ENCODE results near the gene MAP1LC3B. TPM values are rescaled to one million over a fixed set of nuclear protein-coding genes. Genes with fewer than 3 reads are reported as not detected.

The MAP1LC3B gene
- total RNA-seq (2021) (68.6 and 74.7 TPM in 2 replicates), Bru-seq, nascent RNA (percentile 78 among the genes with signal in this experiment), BruChase-seq, experiment 1, labeled RNA remaining after a 2-hour chase (percentile 81 among the genes with signal in this experiment), BruChase-seq, experiment 2, labeled RNA remaining after a 6-hour chase (percentile 94 among the genes with signal in this experiment)
- long read RNA-seq, transcript MAP1LC3B-201 (4 exons, 2,688 nt) = major isoform, 396 of 443 reads
- long read RNA-seq, partial matches to known transcripts = 3 of 443 reads
- long read RNA-seq, other reads (novel, unspliced or antisense) = 42 of 443 reads

DNA sequence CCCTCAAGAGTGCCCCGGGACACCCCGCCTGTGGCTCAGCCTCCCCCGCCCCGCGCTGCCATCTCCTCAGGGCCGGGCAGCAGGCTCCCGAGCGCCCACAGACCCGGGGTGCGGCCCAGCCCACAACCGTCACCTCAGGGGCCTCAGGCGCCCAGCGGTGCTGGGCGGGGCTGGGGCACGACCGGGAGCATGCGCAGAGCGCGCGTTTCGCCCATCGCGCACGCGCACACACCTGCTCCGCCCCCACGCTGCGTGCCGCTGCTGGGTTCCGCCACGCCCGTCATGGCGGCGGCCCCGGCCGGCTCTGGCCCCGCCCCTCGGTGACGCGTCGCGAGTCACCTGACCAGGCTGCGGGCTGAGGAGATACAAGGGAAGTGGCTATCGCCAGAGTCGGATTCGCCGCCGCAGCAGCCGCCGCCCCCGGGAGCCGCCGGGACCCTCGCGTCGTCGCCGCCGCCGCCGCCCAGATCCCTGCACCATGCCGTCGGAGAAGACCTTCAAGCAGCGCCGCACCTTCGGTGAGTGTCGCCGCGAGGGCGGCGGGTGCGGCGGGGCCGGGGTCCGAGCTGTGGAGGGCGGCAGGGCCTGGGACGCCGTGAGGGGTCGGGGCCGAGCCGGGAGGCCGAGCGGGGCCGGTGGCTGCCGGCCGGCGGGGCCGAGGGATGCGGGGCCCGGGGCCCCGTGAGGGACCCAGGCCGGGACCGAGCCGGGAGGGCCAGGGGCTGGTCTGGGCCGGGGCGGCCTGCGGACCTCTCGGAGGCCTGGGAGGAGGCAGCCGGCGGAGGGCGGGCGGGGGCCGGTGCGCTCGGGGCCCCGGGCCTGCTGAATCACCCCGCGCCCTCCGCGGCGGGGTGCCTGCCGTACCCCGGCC, at the start of gene MAP1LC3B:
Gene MAP1LC3B (plus strand): TSS at position 387 of the 871 bp plus-strand sequence. CDS start 92 bp downstream, at position 479.
- Histone ChIP-seq H3K27ac (ENCODE audit: low read depth, low read length, poor library complexity, severe bottlenecking) (peak within 1 kb of the TSS; percentile 98), H3K9me3 (ENCODE audit: low read depth, low read length, poor library complexity, severe bottlenecking) (no peaks in the 10 kb centered on the region), H3K27me3 (replicated peaks; ENCODE audit: insufficient read depth, low read depth, low read length, poor library complexity) (no peaks in the 10 kb centered on the region), H3K36me3 (ENCODE audit: insufficient read depth, low read length, poor library complexity, severe bottlenecking) (no peaks in the 10 kb centered on the region), H3K4me3 (ENCODE audit: low read depth, low read length, poor library complexity, severe bottlenecking) (peak within 1 kb of the TSS; percentile 81), H3K4me1 (ENCODE audit: insufficient read depth, low read length, poor library complexity, severe bottlenecking) (peaks cover 40% of the 10 kb centered on the region)
- CTCF ChIA-PET = no interaction called here
- peak; percentile 96 for DNase-seq (ENCODE audit: low spot score)
- TF ChIP-seq, protein P1, sequence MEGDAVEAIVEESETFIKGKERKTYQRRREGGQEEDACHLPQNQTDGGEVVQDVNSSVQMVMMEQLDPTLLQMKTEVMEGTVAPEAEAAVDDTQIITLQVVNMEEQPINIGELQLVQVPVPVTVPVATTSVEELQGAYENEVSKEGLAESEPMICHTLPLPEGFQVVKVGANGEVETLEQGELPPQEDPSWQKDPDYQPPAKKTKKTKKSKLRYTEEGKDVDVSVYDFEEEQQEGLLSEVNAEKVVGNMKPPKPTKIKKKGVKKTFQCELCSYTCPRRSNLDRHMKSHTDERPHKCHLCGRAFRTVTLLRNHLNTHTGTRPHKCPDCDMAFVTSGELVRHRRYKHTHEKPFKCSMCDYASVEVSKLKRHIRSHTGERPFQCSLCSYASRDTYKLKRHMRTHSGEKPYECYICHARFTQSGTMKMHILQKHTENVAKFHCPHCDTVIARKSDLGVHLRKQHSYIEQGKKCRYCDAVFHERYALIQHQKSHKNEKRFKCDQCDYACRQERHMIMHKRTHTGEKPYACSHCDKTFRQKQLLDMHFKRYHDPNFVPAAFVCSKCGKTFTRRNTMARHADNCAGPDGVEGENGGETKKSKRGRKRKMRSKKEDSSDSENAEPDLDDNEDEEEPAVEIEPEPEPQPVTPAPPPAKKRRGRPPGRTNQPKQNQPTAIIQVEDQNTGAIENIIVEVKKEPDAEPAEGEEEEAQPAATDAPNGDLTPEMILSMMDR (conservative IDR thresholded peaks at IDR 0.05; ENCODE audit: low read depth, low read length) = no peak
- TF ChIP-seq EZH2 (IDR thresholded peaks at IDR 0.05; ENCODE audit: borderline replicate concordance, low read depth, low read length, poor library complexity, severe bottlenecking) = no peak
- BruUV-seq (replicated peaks) = no TSS peak
- intact Hi-C loops (cut with micrococcal nuclease; ENCODE audit: unreplicated experiment) = loop anchor here (10.0 kb wide), 1 partner anchor 243 kb away; no protein-coding TSS in a partner anchor
- POLR2A ChIA-PET (ENCODE audit: low non-redundant PET) = interaction anchor here (0.6 kb wide), 1 partner anchor 498 kb away, joined by 4 read pairs; no protein-coding TSS in a partner anchor

DNA sequence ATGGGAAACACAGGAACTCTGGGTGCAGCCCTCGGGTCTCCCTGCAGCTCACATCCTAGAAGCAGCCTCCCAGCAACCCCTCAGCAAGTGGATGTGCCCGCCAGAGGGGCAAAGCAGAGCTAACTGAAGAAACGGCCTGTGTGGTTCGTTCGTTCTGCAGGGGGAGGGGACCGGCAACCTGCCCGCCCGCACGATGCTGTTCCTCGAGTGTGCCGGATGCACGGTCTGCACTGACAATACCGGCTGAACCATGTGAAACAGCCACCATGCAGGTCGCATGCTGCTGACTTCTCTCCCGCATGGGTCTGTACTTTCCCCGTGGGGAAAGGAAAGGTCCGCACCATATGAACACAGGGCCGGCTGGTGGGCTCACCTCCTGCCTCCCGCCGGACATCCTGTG, 49.6 kb upstream of the MAP1LC3B start:
- intact Hi-C loops (cut with micrococcal nuclease; ENCODE audit: unreplicated experiment) = no loop called here
- H3K4me1 ChIP-seq (ENCODE audit: insufficient read depth, low read length, poor library complexity, severe bottlenecking) = peaks cover 7% of the 10 kb centered on the region
- H3K27ac ChIP-seq (ENCODE audit: low read depth, low read length, poor library complexity, severe bottlenecking) = no peak overlapping the region
- TF ChIP-seq, protein P1 (conservative IDR thresholded peaks at IDR 0.05; ENCODE audit: low read depth, low read length) = no peak
- TF ChIP-seq EZH2 (IDR thresholded peaks at IDR 0.05; ENCODE audit: borderline replicate concordance, low read depth, low read length, poor library complexity, severe bottlenecking) = no peak
- H3K27me3 ChIP-seq (replicated peaks; ENCODE audit: insufficient read depth, low read depth, low read length, poor library complexity) = no peaks in the 10 kb centered on the region
- H3K4me3 ChIP-seq (ENCODE audit: low read depth, low read length, poor library complexity, severe bottlenecking) = no peak overlapping the region
- ChIA-PET CTCF (no interaction called here), POLR2A (ENCODE audit: low non-redundant PET) (no interaction called here)
- H3K36me3 ChIP-seq (ENCODE audit: insufficient read depth, low read length, poor library complexity, severe bottlenecking) = peaks cover 7% of the 10 kb centered on the region
- BruUV-seq (replicated peaks) = no TSS peak
- DNase-seq (ENCODE audit: low spot score) = no peak
- no peaks in the 10 kb centered on the region for H3K9me3 ChIP-seq (ENCODE audit: low read depth, low read length, poor library complexity, severe bottlenecking)

DNA sequence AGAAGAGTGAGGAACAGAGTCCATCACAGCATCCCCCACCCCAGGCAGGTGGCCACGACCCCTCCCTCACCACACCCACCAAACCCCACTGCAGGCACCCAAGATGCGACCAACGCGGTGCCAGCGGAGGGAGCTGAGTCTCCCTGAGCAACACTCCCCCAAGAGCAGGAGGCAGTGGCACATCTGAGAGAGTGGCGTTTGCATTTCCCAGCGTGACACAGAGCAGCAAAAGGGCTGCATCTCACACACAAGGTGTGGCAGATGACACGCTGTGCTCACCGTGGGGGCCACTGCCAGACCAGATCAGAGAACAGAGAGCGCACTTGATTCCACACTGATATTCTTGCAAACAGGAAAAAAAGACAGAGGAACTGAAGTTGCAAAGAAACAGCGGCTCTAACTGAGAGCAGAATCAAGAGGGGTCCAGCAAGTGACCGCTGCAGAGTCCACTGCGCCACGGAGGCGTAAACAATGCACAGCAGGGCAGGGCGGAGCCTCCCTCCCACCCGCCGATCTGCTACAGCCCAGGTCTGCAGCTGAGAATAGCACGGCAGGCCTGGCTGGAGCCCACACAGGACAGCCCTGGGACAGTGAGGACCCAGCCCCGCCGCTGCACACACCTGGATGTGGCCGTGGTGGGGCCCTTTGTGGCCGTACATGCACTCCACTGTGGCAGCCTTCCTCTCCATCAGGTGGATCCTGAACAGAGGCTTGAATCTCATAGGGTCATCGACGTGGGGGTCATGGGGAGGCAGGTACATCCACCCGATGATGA, 49.0 kb upstream of the MAP1LC3B start:
- intact Hi-C loops (cut with micrococcal nuclease; ENCODE audit: unreplicated experiment) = no loop called here
- no peak overlapping the region for H3K27ac ChIP-seq (ENCODE audit: low read depth, low read length, poor library complexity, severe bottlenecking)
- H3K36me3 ChIP-seq (ENCODE audit: insufficient read depth, low read length, poor library complexity, severe bottlenecking) = peaks cover 7% of the 10 kb centered on the region
- H3K4me1 ChIP-seq (ENCODE audit: insufficient read depth, low read length, poor library complexity, severe bottlenecking) = peaks cover 7% of the 10 kb centered on the region
- no peak for DNase-seq (ENCODE audit: low spot score)
- ChIA-PET POLR2A (ENCODE audit: low non-redundant PET) (no interaction called here), CTCF (no interaction called here)
- no peak overlapping the region for H3K4me3 ChIP-seq (ENCODE audit: low read depth, low read length, poor library complexity, severe bottlenecking)
- BruUV-seq (replicated peaks) = no TSS peak
- no peak for TF ChIP-seq EZH2 (IDR thresholded peaks at IDR 0.05; ENCODE audit: borderline replicate concordance, low read depth, low read length, poor library complexity, severe bottlenecking)
- TF ChIP-seq, protein P1 (conservative IDR thresholded peaks at IDR 0.05; ENCODE audit: low read depth, low read length) = no peak
- H3K27me3 ChIP-seq (replicated peaks; ENCODE audit: insufficient read depth, low read depth, low read length, poor library complexity) = no peaks in the 10 kb centered on the region
- H3K9me3 ChIP-seq (ENCODE audit: low read depth, low read length, poor library complexity, severe bottlenecking) = no peaks in the 10 kb centered on the region

All from A673 (cell line).